ENCODE results near the gene LZTS2. TPM values are rescaled to one million over a fixed set of nuclear protein-coding genes. Genes with fewer than 3 reads are reported as not detected.

Gene LZTS2
- polyA plus RNA-seq, 1 of the 3 experiments (the other 2 are of a cell fraction): 50.6 TPM

DNA sequence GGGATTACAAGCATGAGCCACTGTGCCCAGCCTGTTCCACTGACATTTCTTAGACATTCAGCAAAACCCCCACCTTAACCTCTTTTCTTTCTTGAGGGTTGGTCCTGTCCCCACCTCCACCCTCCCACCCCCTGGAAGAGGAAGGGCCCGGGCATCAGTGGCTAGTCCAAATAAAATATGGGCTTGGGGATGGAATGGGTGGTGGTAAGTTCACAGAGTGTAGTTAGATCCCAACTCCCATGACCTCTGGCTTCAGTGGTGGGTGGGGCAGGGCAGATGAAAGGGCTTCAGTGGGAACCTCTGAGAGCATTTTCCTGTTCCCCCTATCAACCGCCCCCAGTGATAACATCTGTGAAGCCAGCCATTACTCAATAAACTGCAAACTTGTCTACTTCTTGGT lies 41.2 kb downstream of the LZTS2 start:
- no peak overlapping the region for H2AFZ ChIP-seq (ENCODE audit: low read depth)
- no peak for TF ChIP-seq MEF2A (IDR thresholded peaks at IDR 0.05; ENCODE audit: borderline replicate concordance, low read depth)
- no peak for TF ChIP-seq EP300 (IDR thresholded peaks at IDR 0.05; ENCODE audit: borderline replicate concordance in 1 of 2, low read depth in 1 of 2, low read length in 1 of 2)
- TF ChIP-seq SIN3A (IDR thresholded peaks at IDR 0.05; ENCODE audit: borderline replicate concordance, low read depth, low read length): no peak
- no peak for TF ChIP-seq TAF1 (IDR thresholded peaks at IDR 0.05; ENCODE audit: borderline replicate concordance, low read depth, low read length)
- TF ChIP-seq ELF1 (IDR thresholded peaks at IDR 0.05): no peak
- TF ChIP-seq EZH2phosphoT487 (IDR thresholded peaks at IDR 0.05; ENCODE audit: borderline replicate concordance, low read depth): no peak
- no peak for TF ChIP-seq POLR2AphosphoS5 (IDR thresholded peaks at IDR 0.05; ENCODE audit: low read depth, low read length)
- TF ChIP-seq, protein P1, sequence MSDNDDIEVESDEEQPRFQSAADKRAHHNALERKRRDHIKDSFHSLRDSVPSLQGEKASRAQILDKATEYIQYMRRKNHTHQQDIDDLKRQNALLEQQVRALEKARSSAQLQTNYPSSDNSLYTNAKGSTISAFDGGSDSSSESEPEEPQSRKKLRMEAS (IDR thresholded peaks at IDR 0.05; ENCODE audit: low read depth): no peak
- TF ChIP-seq RXRA (IDR thresholded peaks at IDR 0.05; ENCODE audit: borderline replicate concordance, low read depth): no peak
- TF ChIP-seq, protein P2, sequence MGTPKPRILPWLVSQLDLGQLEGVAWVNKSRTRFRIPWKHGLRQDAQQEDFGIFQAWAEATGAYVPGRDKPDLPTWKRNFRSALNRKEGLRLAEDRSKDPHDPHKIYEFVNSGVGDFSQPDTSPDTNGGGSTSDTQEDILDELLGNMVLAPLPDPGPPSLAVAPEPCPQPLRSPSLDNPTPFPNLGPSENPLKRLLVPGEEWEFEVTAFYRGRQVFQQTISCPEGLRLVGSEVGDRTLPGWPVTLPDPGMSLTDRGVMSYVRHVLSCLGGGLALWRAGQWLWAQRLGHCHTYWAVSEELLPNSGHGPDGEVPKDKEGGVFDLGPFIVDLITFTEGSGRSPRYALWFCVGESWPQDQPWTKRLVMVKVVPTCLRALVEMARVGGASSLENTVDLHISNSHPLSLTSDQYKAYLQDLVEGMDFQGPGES (IDR thresholded peaks at IDR 0.05; ENCODE audit: low read depth, low read length): no peak
- no peak for TF ChIP-seq FOSL2 (IDR thresholded peaks at IDR 0.05; ENCODE audit: borderline replicate concordance, low read depth)
- TF ChIP-seq GABPA (IDR thresholded peaks at IDR 0.05; ENCODE audit: low read depth): no peak
- TF ChIP-seq USF1 (IDR thresholded peaks at IDR 0.05; ENCODE audit: borderline replicate concordance, low read depth): no peak
- TF ChIP-seq, protein P3, sequence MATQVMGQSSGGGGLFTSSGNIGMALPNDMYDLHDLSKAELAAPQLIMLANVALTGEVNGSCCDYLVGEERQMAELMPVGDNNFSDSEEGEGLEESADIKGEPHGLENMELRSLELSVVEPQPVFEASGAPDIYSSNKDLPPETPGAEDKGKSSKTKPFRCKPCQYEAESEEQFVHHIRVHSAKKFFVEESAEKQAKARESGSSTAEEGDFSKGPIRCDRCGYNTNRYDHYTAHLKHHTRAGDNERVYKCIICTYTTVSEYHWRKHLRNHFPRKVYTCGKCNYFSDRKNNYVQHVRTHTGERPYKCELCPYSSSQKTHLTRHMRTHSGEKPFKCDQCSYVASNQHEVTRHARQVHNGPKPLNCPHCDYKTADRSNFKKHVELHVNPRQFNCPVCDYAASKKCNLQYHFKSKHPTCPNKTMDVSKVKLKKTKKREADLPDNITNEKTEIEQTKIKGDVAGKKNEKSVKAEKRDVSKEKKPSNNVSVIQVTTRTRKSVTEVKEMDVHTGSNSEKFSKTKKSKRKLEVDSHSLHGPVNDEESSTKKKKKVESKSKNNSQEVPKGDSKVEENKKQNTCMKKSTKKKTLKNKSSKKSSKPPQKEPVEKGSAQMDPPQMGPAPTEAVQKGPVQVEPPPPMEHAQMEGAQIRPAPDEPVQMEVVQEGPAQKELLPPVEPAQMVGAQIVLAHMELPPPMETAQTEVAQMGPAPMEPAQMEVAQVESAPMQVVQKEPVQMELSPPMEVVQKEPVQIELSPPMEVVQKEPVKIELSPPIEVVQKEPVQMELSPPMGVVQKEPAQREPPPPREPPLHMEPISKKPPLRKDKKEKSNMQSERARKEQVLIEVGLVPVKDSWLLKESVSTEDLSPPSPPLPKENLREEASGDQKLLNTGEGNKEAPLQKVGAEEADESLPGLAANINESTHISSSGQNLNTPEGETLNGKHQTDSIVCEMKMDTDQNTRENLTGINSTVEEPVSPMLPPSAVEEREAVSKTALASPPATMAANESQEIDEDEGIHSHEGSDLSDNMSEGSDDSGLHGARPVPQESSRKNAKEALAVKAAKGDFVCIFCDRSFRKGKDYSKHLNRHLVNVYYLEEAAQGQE (IDR thresholded peaks at IDR 0.05; ENCODE audit: low read depth, low read length): no peak
- TF ChIP-seq CHD2 (IDR thresholded peaks at IDR 0.05; ENCODE audit: low read length, partially characterized antibody): no peak
- no peak for TF ChIP-seq ZBTB33 (IDR thresholded peaks at IDR 0.05; ENCODE audit: borderline replicate concordance, low read depth)
- TF ChIP-seq TCF12 (IDR thresholded peaks at IDR 0.05): no peak
- TF ChIP-seq, protein P4, sequence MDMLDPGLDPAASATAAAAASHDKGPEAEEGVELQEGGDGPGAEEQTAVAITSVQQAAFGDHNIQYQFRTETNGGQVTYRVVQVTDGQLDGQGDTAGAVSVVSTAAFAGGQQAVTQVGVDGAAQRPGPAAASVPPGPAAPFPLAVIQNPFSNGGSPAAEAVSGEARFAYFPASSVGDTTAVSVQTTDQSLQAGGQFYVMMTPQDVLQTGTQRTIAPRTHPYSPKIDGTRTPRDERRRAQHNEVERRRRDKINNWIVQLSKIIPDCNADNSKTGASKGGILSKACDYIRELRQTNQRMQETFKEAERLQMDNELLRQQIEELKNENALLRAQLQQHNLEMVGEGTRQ (IDR thresholded peaks at IDR 0.05; ENCODE audit: borderline replicate concordance, low read depth, low read length): no peak
- TF ChIP-seq, protein P5, sequence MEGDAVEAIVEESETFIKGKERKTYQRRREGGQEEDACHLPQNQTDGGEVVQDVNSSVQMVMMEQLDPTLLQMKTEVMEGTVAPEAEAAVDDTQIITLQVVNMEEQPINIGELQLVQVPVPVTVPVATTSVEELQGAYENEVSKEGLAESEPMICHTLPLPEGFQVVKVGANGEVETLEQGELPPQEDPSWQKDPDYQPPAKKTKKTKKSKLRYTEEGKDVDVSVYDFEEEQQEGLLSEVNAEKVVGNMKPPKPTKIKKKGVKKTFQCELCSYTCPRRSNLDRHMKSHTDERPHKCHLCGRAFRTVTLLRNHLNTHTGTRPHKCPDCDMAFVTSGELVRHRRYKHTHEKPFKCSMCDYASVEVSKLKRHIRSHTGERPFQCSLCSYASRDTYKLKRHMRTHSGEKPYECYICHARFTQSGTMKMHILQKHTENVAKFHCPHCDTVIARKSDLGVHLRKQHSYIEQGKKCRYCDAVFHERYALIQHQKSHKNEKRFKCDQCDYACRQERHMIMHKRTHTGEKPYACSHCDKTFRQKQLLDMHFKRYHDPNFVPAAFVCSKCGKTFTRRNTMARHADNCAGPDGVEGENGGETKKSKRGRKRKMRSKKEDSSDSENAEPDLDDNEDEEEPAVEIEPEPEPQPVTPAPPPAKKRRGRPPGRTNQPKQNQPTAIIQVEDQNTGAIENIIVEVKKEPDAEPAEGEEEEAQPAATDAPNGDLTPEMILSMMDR (IDR thresholded peaks at IDR 0.05): no peak
- H3K4me1 ChIP-seq (ENCODE audit: control insufficient read depth in 1 of 2, insufficient read depth in 2 of 2, low read depth in 1 of 2, low read length in 1 of 2): peaks cover 10 to 18% of the 10 kb centered on the region in 2 experiments
- no peak overlapping the region for H3K4me3 ChIP-seq (ENCODE audit: low read depth in 2 of 2, low read length in 1 of 2)
- ChIA-PET POLR2A (interaction anchor here (0.7 to 0.9 kb wide), 2 partner anchors 9 to 41 kb away, joined by 3 read pairs; partner anchors contain the start of gene LZTS2), CTCF (interaction anchor here (1.0 to 9.5 kb wide), 15 partner anchors 11 to 115 kb away, joined by 3 to 98 read pairs (median 11); partner anchors contain the start of genes KAZALD1, PDZD7 and SFXN3)
- H3K9ac ChIP-seq: no peak overlapping the region
- no peaks in the 10 kb centered on the region for H3K9me3 ChIP-seq
- peaks cover 48% of the 10 kb centered on the region for H3F3A ChIP-seq (replicated peaks; ENCODE audit: insufficient read depth)
- DNase-seq: no peak
- H3K27me3 ChIP-seq (ENCODE audit: insufficient read depth): no peaks in the 10 kb centered on the region
- 39% methylated on average over 2 of the region's 2 CpGs for WGBS (ENCODE audit: low lambda C conversion rate)
- peaks cover 17% of the 10 kb centered on the region for H3K79me2 ChIP-seq (ENCODE audit: insufficient read depth)
- no peaks in the 10 kb centered on the region for H3K9me2 ChIP-seq
- no peak overlapping the region; a peak in 1 of 4 replicates for H3K27ac ChIP-seq (ENCODE audit: low read depth in 2 of 2, low read length in 1 of 2)
- H4K20me1 ChIP-seq (ENCODE audit: insufficient read depth): 0 out of 2 replicates have a peak, but pooled peaks cover 9% of the 10 kb centered on the region
- peaks cover 26 to 40% of the 10 kb centered on the region in 2 experiments for H3K36me3 ChIP-seq (replicated peaks in 1 of 2; ENCODE audit: control insufficient read depth in 1 of 2, insufficient read depth in 2 of 2, low read length in 1 of 2)
- no peak overlapping the region for H3K4me2 ChIP-seq

Data from SK-N-SH (cell line).